ENCODE measurements around the gene DACT3.
"Not testable (repeated sequence)": the region's sequence is repeated elsewhere in the genome, so short reads cannot be mapped to it uniquely, and the experiment has no call there.

Gene DACT3

GRCh38 chr19:46640656-46641055, 20.3 kb downstream of the DACT3 start:
- H3K36me3 ChIP-seq (ENCODE audit: control insufficient read depth, insufficient read depth, low read length) = no peaks in the 10 kb centered on the region
- H3K4me1 ChIP-seq (ENCODE audit: control insufficient read depth, insufficient read depth, low read length) = peaks cover 10% of the 10 kb centered on the region
- H3K9me3 ChIP-seq (ENCODE audit: control insufficient read depth, insufficient read depth, low read length) = no peaks in the 10 kb centered on the region
- H3K27me3 ChIP-seq (ENCODE audit: control insufficient read depth, insufficient read depth, low read length) = peaks cover 47% of the 10 kb centered on the region
- H3K4me3 ChIP-seq (ENCODE audit: low read depth, low read length) = no peak overlapping the region
- no peak overlapping the region for H3K9ac ChIP-seq (ENCODE audit: low read depth, low read length)

- Histone ChIP-seq H3K9me3 (ENCODE audit: control insufficient read depth, insufficient read depth, low read length) (no peaks in the 10 kb centered on the region), H3K27me3 (ENCODE audit: control insufficient read depth, insufficient read depth, low read length) (peaks cover 51% of the 10 kb centered on the region), H3K9ac (ENCODE audit: low read depth, low read length) (no peak overlapping the region), H3K36me3 (ENCODE audit: control insufficient read depth, insufficient read depth, low read length) (no peaks in the 10 kb centered on the region), H3K4me1 (ENCODE audit: control insufficient read depth, insufficient read depth, low read length) (peaks cover 8% of the 10 kb centered on the region), H3K4me3 (ENCODE audit: low read depth, low read length) (peak overlapping the region; percentile 92)
Measured at GRCh38 chr19:46639358-46640182, 21.4 kb downstream of the DACT3 start.

- Histone ChIP-seq H3K4me1 (ENCODE audit: control insufficient read depth, insufficient read depth, low read length) (peaks cover 13% of the 10 kb centered on the region), H3K9me3 (ENCODE audit: control insufficient read depth, insufficient read depth, low read length) (no peaks in the 10 kb centered on the region), H3K27me3 (ENCODE audit: control insufficient read depth, insufficient read depth, low read length) (peaks cover 66% of the 10 kb centered on the region), H3K9ac (ENCODE audit: low read depth, low read length) (no peak overlapping the region), H3K36me3 (ENCODE audit: control insufficient read depth, insufficient read depth, low read length) (no peaks in the 10 kb centered on the region), H3K4me3 (ENCODE audit: low read depth, low read length) (no peak overlapping the region)
Measured at GRCh38 chr19:46637224-46637623, 23.8 kb downstream of the DACT3 start.

- H3K9ac ChIP-seq (ENCODE audit: low read depth, low read length) = no peak within 1 kb of the TSS
- H3K4me3 ChIP-seq (ENCODE audit: low read depth, low read length) = peak within 1 kb of the TSS; percentile 75
- H3K36me3 ChIP-seq (ENCODE audit: control insufficient read depth, insufficient read depth, low read length) = no peaks in the 10 kb centered on the region
- H3K27me3 ChIP-seq (ENCODE audit: control insufficient read depth, insufficient read depth, low read length) = peaks cover 62% of the 10 kb centered on the region
- H3K9me3 ChIP-seq (ENCODE audit: control insufficient read depth, insufficient read depth, low read length) = no peaks in the 10 kb centered on the region
- peaks cover 13% of the 10 kb centered on the region for H3K4me1 ChIP-seq (ENCODE audit: control insufficient read depth, insufficient read depth, low read length)
Measured at GRCh38 chr19:46635920-46636761, 24.8 kb downstream of the DACT3 start, which contains the start of gene GNG8. GNG8 (minus strand) TSS chr19:46636202; CDS start chr19:46634682, 1,520 bp downstream.

GRCh38 chr19:46634656-46635218, 26.2 kb downstream of the DACT3 start:
- H3K9ac ChIP-seq (ENCODE audit: low read depth, low read length) = no peak overlapping the region
- peaks cover 51% of the 10 kb centered on the region for H3K27me3 ChIP-seq (ENCODE audit: control insufficient read depth, insufficient read depth, low read length)
- H3K9me3 ChIP-seq (ENCODE audit: control insufficient read depth, insufficient read depth, low read length) = no peaks in the 10 kb centered on the region
- H3K4me3 ChIP-seq (ENCODE audit: low read depth, low read length) = peak overlapping the region; percentile 61
- H3K4me1 ChIP-seq (ENCODE audit: control insufficient read depth, insufficient read depth, low read length) = peaks cover 17% of the 10 kb centered on the region
- no peaks in the 10 kb centered on the region for H3K36me3 ChIP-seq (ENCODE audit: control insufficient read depth, insufficient read depth, low read length)

GRCh38 chr19:46634045-46634655, 26.8 kb downstream of the DACT3 start:
- Histone ChIP-seq H3K9me3 (ENCODE audit: control insufficient read depth, insufficient read depth, low read length) (no peaks in the 10 kb centered on the region), H3K27me3 (ENCODE audit: control insufficient read depth, insufficient read depth, low read length) (peaks cover 51% of the 10 kb centered on the region), H3K9ac (ENCODE audit: low read depth, low read length) (no peak overlapping the region), H3K4me3 (ENCODE audit: low read depth, low read length) (peak overlapping the region; percentile 61), H3K4me1 (ENCODE audit: control insufficient read depth, insufficient read depth, low read length) (peaks cover 17% of the 10 kb centered on the region), H3K36me3 (ENCODE audit: control insufficient read depth, insufficient read depth, low read length) (no peaks in the 10 kb centered on the region)

GRCh38 chr19:46633130-46633529, 27.9 kb downstream of the DACT3 start:
- Histone ChIP-seq H3K4me1 (ENCODE audit: control insufficient read depth, insufficient read depth, low read length) (peaks cover 15% of the 10 kb centered on the region), H3K9me3 (ENCODE audit: control insufficient read depth, insufficient read depth, low read length) (no peaks in the 10 kb centered on the region), H3K4me3 (ENCODE audit: low read depth, low read length) (no peak overlapping the region), H3K9ac (ENCODE audit: low read depth, low read length) (no peak overlapping the region), H3K27me3 (ENCODE audit: control insufficient read depth, insufficient read depth, low read length) (peaks cover 48% of the 10 kb centered on the region), H3K36me3 (ENCODE audit: control insufficient read depth, insufficient read depth, low read length) (no peaks in the 10 kb centered on the region)

GRCh38 chr19:46631481-46631880, 29.5 kb downstream of the DACT3 start:
- peaks cover 32% of the 10 kb centered on the region for H3K27me3 ChIP-seq (ENCODE audit: control insufficient read depth, insufficient read depth, low read length)
- H3K4me1 ChIP-seq (ENCODE audit: control insufficient read depth, insufficient read depth, low read length) = peaks cover 13% of the 10 kb centered on the region
- H3K9me3 ChIP-seq (ENCODE audit: control insufficient read depth, insufficient read depth, low read length) = no peaks in the 10 kb centered on the region
- no peak overlapping the region for H3K4me3 ChIP-seq (ENCODE audit: low read depth, low read length)
- H3K9ac ChIP-seq (ENCODE audit: low read depth, low read length) = no peak overlapping the region
- H3K36me3 ChIP-seq (ENCODE audit: control insufficient read depth, insufficient read depth, low read length) = no peaks in the 10 kb centered on the region

- H3K27me3 ChIP-seq (ENCODE audit: control insufficient read depth, insufficient read depth, low read length) = peaks cover 25% of the 10 kb centered on the region
- no peaks in the 10 kb centered on the region for H3K36me3 ChIP-seq (ENCODE audit: control insufficient read depth, insufficient read depth, low read length)
- H3K4me1 ChIP-seq (ENCODE audit: control insufficient read depth, insufficient read depth, low read length) = peaks cover 11% of the 10 kb centered on the region
- H3K9me3 ChIP-seq (ENCODE audit: control insufficient read depth, insufficient read depth, low read length) = no peaks in the 10 kb centered on the region
- H3K4me3 ChIP-seq (ENCODE audit: low read depth, low read length) = no peak overlapping the region
- no peak overlapping the region for H3K9ac ChIP-seq (ENCODE audit: low read depth, low read length)
Measured at GRCh38 chr19:46630586-46631205, 30.3 kb downstream of the DACT3 start.

- peaks cover 11% of the 10 kb centered on the region for H3K4me1 ChIP-seq (ENCODE audit: control insufficient read depth, insufficient read depth, low read length)
Measured at GRCh38 chr19:46629546-46630025, 31.4 kb downstream of the DACT3 start.

GRCh38 chr19:46628970-46629369, 32.0 kb downstream of the DACT3 start:
- Histone ChIP-seq H3K27me3 (ENCODE audit: control insufficient read depth, insufficient read depth, low read length) (peaks cover 19% of the 10 kb centered on the region), H3K4me1 (ENCODE audit: control insufficient read depth, insufficient read depth, low read length) (peaks cover 11% of the 10 kb centered on the region)
- H3K9me3 ChIP-seq (ENCODE audit: control insufficient read depth, insufficient read depth, low read length); H3K4me3 ChIP-seq (ENCODE audit: low read depth, low read length); H3K36me3 ChIP-seq (ENCODE audit: control insufficient read depth, insufficient read depth, low read length); H3K9ac ChIP-seq (ENCODE audit: low read depth, low read length): not testable (repeated sequence)

More at GRCh38 chr19:46629546-46630025, 31.4 kb downstream of the DACT3 start:
- Histone ChIP-seq H3K4me3 (ENCODE audit: low read depth, low read length) (no peak overlapping the region), H3K9me3 (ENCODE audit: control insufficient read depth, insufficient read depth, low read length) (no peaks in the 10 kb centered on the region), H3K36me3 (ENCODE audit: control insufficient read depth, insufficient read depth, low read length) (no peaks in the 10 kb centered on the region), H3K27me3 (ENCODE audit: control insufficient read depth, insufficient read depth, low read length) (peaks cover 19% of the 10 kb centered on the region), H3K9ac (ENCODE audit: low read depth, low read length) (no peak overlapping the region)

Measured in iPS-15b (cell line).